Measurements from ENCODE around the gene JPT1. TPM values are rescaled to one million over a fixed set of nuclear protein-coding genes. Genes with fewer than 3 reads are reported as not detected.

Gene JPT1
- total RNA-seq, 1 experiment from 2014 or later: 265 TPM

DNA sequence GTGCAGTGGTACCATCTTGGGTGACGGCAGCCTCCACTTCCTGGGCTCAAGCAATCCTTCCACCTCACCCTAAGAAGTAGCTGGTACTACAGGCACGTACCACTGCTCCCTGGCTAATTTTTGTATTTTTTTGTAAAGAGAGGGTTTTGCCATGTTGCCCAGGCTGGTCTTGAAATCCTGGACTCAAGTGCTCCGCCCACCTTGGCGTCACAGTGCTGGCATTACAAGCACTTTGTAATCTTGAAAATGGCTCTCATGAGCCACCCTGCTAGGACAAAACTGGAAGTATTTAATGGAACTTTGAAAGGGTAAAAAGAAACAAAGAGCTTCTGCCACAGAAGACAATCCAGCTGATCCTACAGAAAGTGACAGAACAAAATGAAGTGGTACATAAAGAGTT is 19.2 kb upstream of the JPT1 start:
- Histone ChIP-seq H4K8ac (replicated peaks; ENCODE audit: insufficient read length, low read depth, low read length) (no peak overlapping the region), H3K14ac (ENCODE audit: insufficient read depth, low read length) (no peak overlapping the region), H3K9me3 (ENCODE audit: control insufficient read depth, low read depth, low read length) (no peaks in the 10 kb centered on the region), H3K4me1 (ENCODE audit: insufficient read depth, low read length) (no peaks in the 10 kb centered on the region), H4K91ac (ENCODE audit: insufficient read length, low read depth, low read length) (no peak overlapping the region), H2AFZ (ENCODE audit: low read length) (no peak overlapping the region), H3K4me2 (ENCODE audit: insufficient read depth, insufficient read length, low read length) (no peak overlapping the region), H3K27ac (ENCODE audit: insufficient read length, low read depth, low read length) (no peak overlapping the region), H3K56ac (ENCODE audit: insufficient read length, low read depth, low read length) (no peak overlapping the region), H3K23me2 (ENCODE audit: insufficient read length, low read depth, low read length, poor library complexity, severe bottlenecking) (no peaks in the 10 kb centered on the region), H3K4ac (ENCODE audit: low read depth, low read length) (no peak overlapping the region), H4K20me1 (ENCODE audit: control insufficient read depth, insufficient read depth, insufficient read length) (no peaks in the 10 kb centered on the region), H2BK15ac (ENCODE audit: low read depth, low read length) (no peak overlapping the region), H4K5ac (ENCODE audit: insufficient read length, low read depth, low read length) (no peak overlapping the region), H2BK5ac (ENCODE audit: insufficient read length, low read length) (no peak overlapping the region), H3K79me2 (ENCODE audit: insufficient read depth, low read length) (peaks cover 9% of the 10 kb centered on the region; the same call in 1 of the 2 replicates), H3K79me1 (ENCODE audit: insufficient read depth, low read depth, low read length, poor library complexity, severe bottlenecking) (peaks cover 18% of the 10 kb centered on the region), H3K18ac (ENCODE audit: insufficient read length, low read depth, low read length) (no peak overlapping the region), H3K27me3 (ENCODE audit: insufficient read depth, low read length) (no peaks in the 10 kb centered on the region), H3K23ac (ENCODE audit: insufficient read length, low read depth, low read length) (no peak overlapping the region), H3K9ac (ENCODE audit: extremely low read depth, insufficient read length, low read length) (no peak overlapping the region), H2BK120ac (ENCODE audit: low read depth, low read length, poor library complexity, severe bottlenecking) (no peak overlapping the region), H2BK12ac (ENCODE audit: insufficient read length, low read depth, low read length) (no peak overlapping the region), H3T11ph (ENCODE audit: low read length) (no peak overlapping the region), H2BK20ac (ENCODE audit: low read depth, low read length, poor library complexity, severe bottlenecking) (no peak overlapping the region), H2AK5ac (ENCODE audit: insufficient read length, low read length) (no peak overlapping the region)
- TF ChIP-seq, protein P1, sequence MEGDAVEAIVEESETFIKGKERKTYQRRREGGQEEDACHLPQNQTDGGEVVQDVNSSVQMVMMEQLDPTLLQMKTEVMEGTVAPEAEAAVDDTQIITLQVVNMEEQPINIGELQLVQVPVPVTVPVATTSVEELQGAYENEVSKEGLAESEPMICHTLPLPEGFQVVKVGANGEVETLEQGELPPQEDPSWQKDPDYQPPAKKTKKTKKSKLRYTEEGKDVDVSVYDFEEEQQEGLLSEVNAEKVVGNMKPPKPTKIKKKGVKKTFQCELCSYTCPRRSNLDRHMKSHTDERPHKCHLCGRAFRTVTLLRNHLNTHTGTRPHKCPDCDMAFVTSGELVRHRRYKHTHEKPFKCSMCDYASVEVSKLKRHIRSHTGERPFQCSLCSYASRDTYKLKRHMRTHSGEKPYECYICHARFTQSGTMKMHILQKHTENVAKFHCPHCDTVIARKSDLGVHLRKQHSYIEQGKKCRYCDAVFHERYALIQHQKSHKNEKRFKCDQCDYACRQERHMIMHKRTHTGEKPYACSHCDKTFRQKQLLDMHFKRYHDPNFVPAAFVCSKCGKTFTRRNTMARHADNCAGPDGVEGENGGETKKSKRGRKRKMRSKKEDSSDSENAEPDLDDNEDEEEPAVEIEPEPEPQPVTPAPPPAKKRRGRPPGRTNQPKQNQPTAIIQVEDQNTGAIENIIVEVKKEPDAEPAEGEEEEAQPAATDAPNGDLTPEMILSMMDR (conservative IDR thresholded peaks at IDR 0.05): no peak
- H3K4me1 Mint-ChIP-seq: peaks cover 0 to 3% of the 10 kb centered on the region in 2 experiments; a peak in 2 of 4 replicates
- H3K27me3 Mint-ChIP-seq (ENCODE audit: low read depth): no peaks in the 10 kb centered on the region
- no peaks in the 10 kb centered on the region for H3K9me3 Mint-ChIP-seq
- peaks cover 44 to 76% (median 63%) of the 10 kb centered on the region in 3 experiments for H3K36me3 Mint-ChIP-seq (ENCODE audit: insufficient read depth in 1 of 3, low read depth in 3 of 3)
- no CpG with 5 or more reads among the region's 4 CpGs for WGBS (ENCODE audit: extremely low coverage, insufficient read length, low lambda C conversion rate)
- no peak overlapping the region for H3K4me3 Mint-ChIP-seq
- peak overlapping the region in 1 of 3 experiments; percentile 61; a peak in 3 of 7 replicates for H3K27ac Mint-ChIP-seq
- DNase-seq: no peak

All from H9 (cell line).